ENCODE data around the gene UNC5C.

UNC5C gene

DNA sequence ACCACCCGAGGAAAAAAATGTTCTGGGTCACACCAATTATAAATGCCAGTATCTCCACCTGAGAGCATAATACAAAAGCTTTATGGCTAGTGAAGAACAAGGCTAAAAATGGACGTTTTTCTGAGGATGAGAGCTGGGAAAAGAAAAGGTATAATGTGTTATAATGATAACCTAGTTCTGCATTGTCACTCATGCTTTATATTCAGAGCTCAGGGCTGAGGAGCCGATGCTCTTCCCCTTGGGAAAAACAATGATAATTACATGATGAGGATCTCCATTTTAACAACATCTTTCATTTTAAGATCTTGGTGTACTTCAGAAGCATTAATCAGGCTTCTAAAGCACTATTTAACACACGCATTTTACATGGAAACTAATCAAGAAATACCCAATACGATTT, 333.7 kb downstream of the UNC5C start:
- Histone ChIP-seq H3K9me3 (no peaks in the 10 kb centered on the region; the same call in 1 of the 2 replicates), H3K4me3 (ENCODE audit: low read depth, low read length) (no peak overlapping the region), H3K27me3 (no peaks in the 10 kb centered on the region), H3K36me3 (peaks cover 81% of the 10 kb centered on the region), H3K4me1 (no peaks in the 10 kb centered on the region)
- TF ChIP-seq, protein P1, sequence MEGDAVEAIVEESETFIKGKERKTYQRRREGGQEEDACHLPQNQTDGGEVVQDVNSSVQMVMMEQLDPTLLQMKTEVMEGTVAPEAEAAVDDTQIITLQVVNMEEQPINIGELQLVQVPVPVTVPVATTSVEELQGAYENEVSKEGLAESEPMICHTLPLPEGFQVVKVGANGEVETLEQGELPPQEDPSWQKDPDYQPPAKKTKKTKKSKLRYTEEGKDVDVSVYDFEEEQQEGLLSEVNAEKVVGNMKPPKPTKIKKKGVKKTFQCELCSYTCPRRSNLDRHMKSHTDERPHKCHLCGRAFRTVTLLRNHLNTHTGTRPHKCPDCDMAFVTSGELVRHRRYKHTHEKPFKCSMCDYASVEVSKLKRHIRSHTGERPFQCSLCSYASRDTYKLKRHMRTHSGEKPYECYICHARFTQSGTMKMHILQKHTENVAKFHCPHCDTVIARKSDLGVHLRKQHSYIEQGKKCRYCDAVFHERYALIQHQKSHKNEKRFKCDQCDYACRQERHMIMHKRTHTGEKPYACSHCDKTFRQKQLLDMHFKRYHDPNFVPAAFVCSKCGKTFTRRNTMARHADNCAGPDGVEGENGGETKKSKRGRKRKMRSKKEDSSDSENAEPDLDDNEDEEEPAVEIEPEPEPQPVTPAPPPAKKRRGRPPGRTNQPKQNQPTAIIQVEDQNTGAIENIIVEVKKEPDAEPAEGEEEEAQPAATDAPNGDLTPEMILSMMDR (IDR thresholded peaks at IDR 0.05; ENCODE audit: low read depth, low read length), result no peak
- DNase-seq, result no peak

DNA sequence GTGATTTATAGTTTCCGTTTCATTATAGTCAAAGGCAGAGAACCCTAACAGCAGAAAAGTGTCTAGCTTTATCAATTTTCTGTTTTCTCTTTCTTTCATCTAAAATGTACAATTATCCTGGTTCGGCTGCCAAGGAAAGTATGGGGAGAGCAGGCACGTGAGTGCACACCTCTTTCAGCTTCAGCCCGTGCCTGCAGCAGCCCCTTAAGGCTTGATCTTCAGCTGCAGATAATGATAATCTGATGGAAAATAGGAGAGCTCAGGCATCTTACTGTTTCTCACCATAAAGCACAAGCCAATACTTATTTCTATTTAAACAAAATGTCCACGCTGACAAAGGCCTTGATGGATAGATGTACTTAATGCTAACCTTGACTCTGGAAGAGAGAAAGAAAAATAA, 334.4 kb downstream of the UNC5C start:
- no peak for DNase-seq
- no peaks in the 10 kb centered on the region for H3K9me3 ChIP-seq
- H3K27me3 ChIP-seq, result no peaks in the 10 kb centered on the region
- peaks cover 79% of the 10 kb centered on the region for H3K36me3 ChIP-seq
- H3K4me1 ChIP-seq, result no peaks in the 10 kb centered on the region
- no peak overlapping the region for H3K4me3 ChIP-seq (ENCODE audit: low read depth, low read length)
- TF ChIP-seq, protein P1 (IDR thresholded peaks at IDR 0.05; ENCODE audit: low read depth, low read length), result no peak

DNA sequence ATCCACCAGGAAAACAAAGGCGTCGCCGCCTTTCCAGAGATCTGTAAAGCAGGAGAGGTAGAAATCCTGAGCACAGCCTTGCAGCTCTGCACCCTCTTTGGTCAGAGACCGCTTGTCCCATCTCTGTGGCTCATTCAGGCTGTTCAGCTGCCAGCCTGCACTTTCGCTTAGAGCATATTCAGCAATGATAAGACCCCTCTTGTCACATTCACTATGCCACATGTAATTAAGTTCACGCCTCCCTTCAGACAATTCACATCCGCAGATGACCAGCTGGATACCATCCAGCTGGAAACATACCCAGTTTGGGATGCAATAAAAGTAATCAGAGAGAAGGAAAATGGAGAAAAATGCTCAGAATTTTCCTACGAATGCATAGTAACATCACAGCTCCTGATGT, 335.4 kb downstream of the UNC5C start:
- peaks cover 79% of the 10 kb centered on the region for H3K36me3 ChIP-seq
- no peaks in the 10 kb centered on the region for H3K4me1 ChIP-seq
- no peaks in the 10 kb centered on the region for H3K27me3 ChIP-seq
- no peak for DNase-seq
- TF ChIP-seq, protein P1 (IDR thresholded peaks at IDR 0.05; ENCODE audit: low read depth, low read length), result no peak
- H3K4me3 ChIP-seq (ENCODE audit: low read depth, low read length), result no peak overlapping the region
- no peaks in the 10 kb centered on the region for H3K9me3 ChIP-seq

DNA sequence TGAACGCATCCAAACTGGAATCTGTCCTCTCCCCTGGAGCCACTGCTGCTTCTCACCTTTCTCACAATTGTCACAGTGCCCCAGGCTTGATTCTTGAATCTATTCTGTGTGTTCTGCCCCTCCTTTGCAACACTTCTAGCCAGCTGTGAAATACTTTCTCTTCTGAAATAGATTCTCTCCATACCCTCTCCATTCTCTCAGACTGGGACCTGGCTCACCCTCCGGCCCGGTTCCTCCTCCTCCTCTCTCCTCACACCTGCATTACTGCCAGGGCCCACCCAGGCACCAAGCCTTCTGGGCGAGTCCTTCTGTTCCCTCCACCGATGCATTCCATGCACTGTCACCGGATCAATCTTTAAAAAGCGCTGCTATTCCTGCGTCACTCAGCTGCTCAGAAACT, 336.1 kb downstream of the UNC5C start:
- H3K36me3 ChIP-seq, result peaks cover 79% of the 10 kb centered on the region
- no peak for DNase-seq
- TF ChIP-seq, protein P1 (IDR thresholded peaks at IDR 0.05; ENCODE audit: low read depth, low read length), result no peak

DNA sequence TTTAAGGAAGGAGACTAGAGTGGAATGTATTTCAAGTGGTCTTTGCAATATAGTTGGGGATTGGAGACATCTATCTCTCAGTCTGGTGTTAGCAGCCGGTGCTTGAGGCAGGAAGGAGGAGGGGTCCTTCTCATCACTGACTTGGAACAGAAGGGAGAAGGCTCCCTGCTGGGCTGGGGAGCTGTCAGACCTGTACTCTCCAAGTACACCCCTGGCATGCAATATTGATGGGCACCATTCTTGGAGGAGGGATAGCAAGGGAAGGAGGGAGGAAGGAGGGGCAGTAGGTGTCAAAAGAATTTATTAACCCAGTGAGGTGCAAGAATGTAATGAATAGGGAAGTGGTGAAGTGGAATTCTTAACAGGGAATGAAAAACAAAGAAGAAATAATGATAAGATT, 338.8 kb downstream of the UNC5C start:
- no peak for DNase-seq
- TF ChIP-seq, protein P1 (IDR thresholded peaks at IDR 0.05; ENCODE audit: low read depth, low read length), result no peak
- no peaks in the 10 kb centered on the region for H3K9me3 ChIP-seq
- H3K27me3 ChIP-seq, result no peaks in the 10 kb centered on the region
- no peaks in the 10 kb centered on the region for H3K4me1 ChIP-seq
- peaks cover 73% of the 10 kb centered on the region for H3K36me3 ChIP-seq
- no peak overlapping the region for H3K4me3 ChIP-seq (ENCODE audit: low read depth, low read length)

More for the DNA sequence above, 336.1 kb downstream of the UNC5C start:
- Histone ChIP-seq H3K27me3 (no peaks in the 10 kb centered on the region), H3K9me3 (no peaks in the 10 kb centered on the region), H3K4me1 (no peaks in the 10 kb centered on the region), H3K4me3 (ENCODE audit: low read depth, low read length) (no peak overlapping the region)

DNA sequence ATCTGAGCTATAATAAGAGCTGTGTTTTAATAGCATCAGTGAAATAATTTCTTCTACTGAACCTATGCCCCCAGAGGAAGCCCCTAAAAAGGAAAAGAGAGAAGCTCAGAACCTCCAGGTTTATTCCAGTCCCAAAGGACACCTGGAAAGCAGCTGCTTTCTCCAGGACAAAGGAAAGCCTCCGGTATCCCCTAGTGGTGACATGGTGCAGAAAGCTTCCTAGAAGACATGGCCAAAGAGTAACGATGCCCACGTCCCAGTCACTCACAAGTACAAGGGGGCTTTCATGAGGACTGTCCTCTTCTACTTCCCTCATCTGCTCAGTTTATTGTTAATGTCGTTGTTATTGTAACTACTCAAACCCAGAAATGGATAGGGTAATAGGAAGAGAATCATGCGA, 343.9 kb downstream of the UNC5C start:
- TF ChIP-seq, protein P1 (IDR thresholded peaks at IDR 0.05; ENCODE audit: low read depth, low read length), result peak; percentile 64
- H3K4me1 ChIP-seq, result no peaks in the 10 kb centered on the region
- H3K4me3 ChIP-seq (ENCODE audit: low read depth, low read length), result no peak overlapping the region
- H3K36me3 ChIP-seq, result peaks cover 82% of the 10 kb centered on the region
- H3K27me3 ChIP-seq, result no peaks in the 10 kb centered on the region
- DNase-seq, result no peak
- no peaks in the 10 kb centered on the region for H3K9me3 ChIP-seq

Data from BE2C (cell line).